EH (cell line): ENCODE results near the gene CHIA.
"Not testable (repeated sequence)": the region's sequence is repeated elsewhere in the genome, so short reads cannot be mapped to it uniquely, and the experiment has no call there.

Source experiments
- DNase-seq: peaks from one replicate; pipeline ENCODE4 v3.0.0-alpha.2; 2015; ENCODE audit warnings: low read depth

CHIA gene

GRCh38 chr1:111285879-111286278, 4.8 kb upstream of the CHIA start:
- DNase-seq: no peak

- no peak for DNase-seq
Observed at GRCh38 chr1:111286912-111287311, 3.7 kb upstream of the CHIA start.

GRCh38 chr1:111289371-111289770, 1.3 kb upstream of the CHIA start:
- peak; percentile 3 for DNase-seq

- DNase-seq: no peak
Observed at GRCh38 chr1:111290104-111290503, 547 bp upstream of the CHIA start.

- DNase-seq: no peak
Observed at GRCh38 chr1:111294390-111294789, 3.7 kb downstream of the CHIA start.

- DNase-seq: no peak
Observed at GRCh38 chr1:111302374-111302773, 11.7 kb downstream of the CHIA start.

- DNase-seq: no peak
Observed at GRCh38 chr1:111309690-111310089, 19.0 kb downstream of the CHIA start.

- DNase-seq: no peak
Observed at GRCh38 chr1:111318523-111318922, 27.9 kb downstream of the CHIA start.

GRCh38 chr1:111320066-111320879, 29.6 kb downstream of the CHIA start:
- DNase-seq: no peak

GRCh38 chr1:111323231-111323630, 32.6 kb downstream of the CHIA start:
- DNase-seq: peak; percentile 24

- peak; percentile 5 for DNase-seq
Observed at GRCh38 chr1:111332190-111332589, 41.5 kb downstream of the CHIA start.

- DNase-seq: peak; percentile 64
Observed at GRCh38 chr1:111334169-111334568, 43.5 kb downstream of the CHIA start.

GRCh38 chr1:111335214-111335877, 44.7 kb downstream of the CHIA start:
- DNase-seq: not testable (repeated sequence)

GRCh38 chr1:111338849-111339248, 48.2 kb downstream of the CHIA start:
- DNase-seq: not testable (repeated sequence)

GRCh38 chr1:111346089-111346885, 55.6 kb downstream of the CHIA start:
- peak; percentile 80 for DNase-seq

GRCh38 chr1:111347026-111347425, 56.4 kb downstream of the CHIA start:
- DNase-seq: no peak

- no peak for DNase-seq
Observed at GRCh38 chr1:111351700-111352099, 61.0 kb downstream of the CHIA start.

- DNase-seq: no peak
Observed at GRCh38 chr1:111354584-111354983, 63.9 kb downstream of the CHIA start.

GRCh38 chr1:111358964-111359363, 68.3 kb downstream of the CHIA start:
- no peak for DNase-seq

GRCh38 chr1:111359376-111359775, 68.7 kb downstream of the CHIA start:
- DNase-seq: no peak

- not testable (repeated sequence) for DNase-seq
Observed at GRCh38 chr1:111360257-111360656, 69.6 kb downstream of the CHIA start.

- no peak for DNase-seq
Observed at GRCh38 chr1:111361761-111362160, 71.1 kb downstream of the CHIA start.

GRCh38 chr1:111364690-111365089, 74.0 kb downstream of the CHIA start:
- DNase-seq: peak; percentile 37
